Fibroblast of the aortic adventitia (primary cell): ENCODE measurements around the gene PMM1. TPM values are rescaled to one million over a fixed set of nuclear protein-coding genes. Genes with fewer than 3 reads are reported as not detected.

Experiments
- DNase-seq: peaks from one replicate; pipeline ENCODE4 v3.0.0-alpha.2; 2010; ENCODE audit warnings: low read depth
- H3K4me3 ChIP-seq: 2 replicates; pipeline ENCODE4 v1.5.1; 2011; ENCODE audit warnings: low read depth, mild to moderate bottlenecking, control low read depth, low read length, moderate library complexity
- total RNA-seq: library from RNA; depleted of rRNA; stranded (reverse); fragments of >200 nt; gene quantifications from 2 replicates; pipeline ENCODE4 v1.2.3, GENCODE V29; 2012; ENCODE audit warnings: low replicate concordance
- TF ChIP-seq, protein P1 (sequence below): IDR thresholded peaks from 2 replicates; pipeline ENCODE4 v1.5.1; 2011; ENCODE audit warnings: mild to moderate bottlenecking, low read length, control low read depth, inconsistent platforms; ENCODE audit not compliant: insufficient read depth

The PMM1 gene
- total RNA-seq, 1 donor: 29.0 TPM

GRCh38 chr22:41539146-41540005, 50.3 kb downstream of the PMM1 start:
- TF ChIP-seq, protein P1, sequence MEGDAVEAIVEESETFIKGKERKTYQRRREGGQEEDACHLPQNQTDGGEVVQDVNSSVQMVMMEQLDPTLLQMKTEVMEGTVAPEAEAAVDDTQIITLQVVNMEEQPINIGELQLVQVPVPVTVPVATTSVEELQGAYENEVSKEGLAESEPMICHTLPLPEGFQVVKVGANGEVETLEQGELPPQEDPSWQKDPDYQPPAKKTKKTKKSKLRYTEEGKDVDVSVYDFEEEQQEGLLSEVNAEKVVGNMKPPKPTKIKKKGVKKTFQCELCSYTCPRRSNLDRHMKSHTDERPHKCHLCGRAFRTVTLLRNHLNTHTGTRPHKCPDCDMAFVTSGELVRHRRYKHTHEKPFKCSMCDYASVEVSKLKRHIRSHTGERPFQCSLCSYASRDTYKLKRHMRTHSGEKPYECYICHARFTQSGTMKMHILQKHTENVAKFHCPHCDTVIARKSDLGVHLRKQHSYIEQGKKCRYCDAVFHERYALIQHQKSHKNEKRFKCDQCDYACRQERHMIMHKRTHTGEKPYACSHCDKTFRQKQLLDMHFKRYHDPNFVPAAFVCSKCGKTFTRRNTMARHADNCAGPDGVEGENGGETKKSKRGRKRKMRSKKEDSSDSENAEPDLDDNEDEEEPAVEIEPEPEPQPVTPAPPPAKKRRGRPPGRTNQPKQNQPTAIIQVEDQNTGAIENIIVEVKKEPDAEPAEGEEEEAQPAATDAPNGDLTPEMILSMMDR: no peak
- DNase-seq: peak; percentile 38

DNA sequence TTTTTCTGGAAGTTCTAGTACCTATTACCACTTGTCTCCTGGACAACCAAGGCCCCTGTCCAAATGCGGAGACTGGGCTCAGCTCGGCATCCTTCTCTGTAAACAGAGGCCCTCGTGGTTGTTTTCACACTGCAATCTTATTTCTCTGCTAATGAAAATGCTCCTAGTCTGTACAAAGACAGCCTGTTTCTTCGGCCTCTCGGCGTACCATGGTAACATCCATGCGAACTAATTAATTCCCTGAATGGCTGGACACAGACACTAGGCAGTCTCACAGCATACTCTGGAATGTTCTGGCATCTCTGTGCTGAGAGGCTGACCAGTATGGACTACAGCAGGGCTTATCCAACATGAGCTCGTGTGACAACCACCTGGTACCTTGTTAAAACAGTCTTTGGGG, 51.1 kb downstream of the PMM1 start:
- H3K4me3 ChIP-seq: no peak overlapping the region
- DNase-seq: no peak
- TF ChIP-seq, protein P1: no peak

More at GRCh38 chr22:41539146-41540005, 50.3 kb downstream of the PMM1 start:
- H3K4me3 ChIP-seq: no peak overlapping the region

DNA sequence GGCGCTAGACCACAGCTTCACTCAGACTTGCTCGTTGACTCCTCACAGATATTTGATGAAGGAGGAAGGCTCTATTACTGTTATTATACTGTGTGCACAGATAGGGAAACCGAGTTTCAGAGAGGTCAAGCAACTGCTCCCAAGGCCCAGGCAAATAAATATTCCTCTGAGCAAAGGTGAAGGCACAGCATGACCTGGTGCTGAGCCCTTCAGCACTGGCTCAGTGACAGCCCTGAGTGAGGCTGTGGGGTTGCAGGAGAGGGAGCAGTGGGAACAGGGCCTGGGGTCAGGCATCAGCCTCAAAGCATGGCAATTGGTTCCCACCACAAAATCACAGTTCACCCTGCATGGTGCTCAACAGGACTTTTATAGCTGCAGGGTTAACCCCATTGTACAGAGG, 52.4 kb downstream of the PMM1 start:
- H3K4me3 ChIP-seq: no peak overlapping the region
- TF ChIP-seq, protein P1: no peak
- no peak for DNase-seq

- H3K4me3 ChIP-seq: no peak overlapping the region
- DNase-seq: no peak
- TF ChIP-seq, protein P1: peak; percentile 33
Measured at GRCh38 chr22:41535244-41535643, 54.4 kb downstream of the PMM1 start.

- TF ChIP-seq, protein P1: no peak
- DNase-seq: no peak
- no peak overlapping the region for H3K4me3 ChIP-seq
Measured at GRCh38 chr22:41534219-41534618, 55.4 kb downstream of the PMM1 start.

DNA sequence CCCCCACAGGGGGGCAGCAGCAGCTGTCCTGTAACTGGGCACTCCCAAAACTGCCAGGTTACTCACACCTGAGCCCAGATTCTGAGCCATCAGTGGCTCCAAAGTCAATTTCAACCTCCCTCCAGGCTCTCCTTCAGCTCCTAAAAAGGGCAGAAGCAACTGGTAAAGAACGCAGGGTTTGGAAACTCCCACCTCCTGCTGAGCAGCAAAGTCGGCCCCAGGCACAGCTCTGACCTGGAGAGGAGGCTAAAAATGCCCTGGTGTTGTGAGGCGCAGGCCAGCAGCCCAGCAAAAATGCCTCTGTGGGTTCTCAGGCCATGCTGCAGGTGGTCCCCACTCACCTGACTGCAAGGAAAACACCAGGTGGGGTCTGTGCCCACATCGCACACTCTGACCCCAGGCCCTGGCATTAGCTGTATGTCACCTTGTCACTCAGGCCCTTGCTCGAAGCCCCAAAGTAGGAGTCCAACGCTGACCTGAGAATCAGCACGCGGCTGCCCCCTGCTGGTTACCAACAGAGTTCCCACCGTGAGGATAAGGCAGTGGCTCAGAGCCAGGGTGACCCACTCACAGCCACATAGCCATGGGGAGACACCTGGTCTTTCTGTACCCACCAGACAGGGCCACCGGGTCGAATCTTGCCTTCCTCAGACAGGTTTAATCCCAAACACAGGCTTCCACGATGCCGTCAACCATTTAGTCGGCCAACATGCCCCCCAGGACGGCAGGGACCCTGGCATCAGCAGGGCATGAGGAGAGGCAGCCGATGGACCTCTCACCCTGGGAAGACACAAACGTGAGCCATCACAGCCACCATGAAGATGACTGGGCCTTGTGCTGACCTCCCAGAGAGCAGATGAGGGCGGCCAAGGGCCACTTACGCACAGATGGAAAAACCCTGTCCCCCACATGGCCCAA, 56.5 kb downstream of the PMM1 start:
- DNase-seq: peak; percentile 63
- H3K4me3 ChIP-seq: no peak overlapping the region
- TF ChIP-seq, protein P1: peak; percentile 82
